Suprapubic skin (tissue), 3 donors: ENCODE data around the gene FRMD4A.

ENCODE experiments used
- CTCF ChIP-seq, 2 donors: fragments of 200-600 bp in 1 of 2; fragments of 450-650 bp in 1 of 2; sonication (generic) in 1 of 2; IDR thresholded peaks; one replicate each; pipeline ENCODE4 v1.5.1; 2016 to 2019; ENCODE audit warnings: antibody characterized with exemption in 2 of 2, mild to moderate bottlenecking in 1 of 2, moderate library complexity in 1 of 2
- EP300 ChIP-seq: sonication (generic); formaldehyde crosslinking; IDR thresholded peaks from one replicate; pipeline ENCODE4 v1.6.1; 2017; ENCODE audit warnings: antibody characterized with exemption
- POLR2A ChIP-seq, 2 donors: fragments of 450-650 bp; IDR thresholded peaks; one replicate each; pipeline ENCODE4 v1.6.1; 2017; ENCODE audit warnings: antibody characterized with exemption in 2 of 2, mild to moderate bottlenecking in 2 of 2, moderate library complexity in 2 of 2

- no peak for TF ChIP-seq CTCF (IDR thresholded peaks at IDR 0.05)
- TF ChIP-seq POLR2A (IDR thresholded peaks at IDR 0.05): no peak
- TF ChIP-seq EP300: no peak
Measured at GRCh38 chr10:14163377-14164086, 167.2 kb downstream of the FRMD4A start.
